Measurements from ENCODE around the gene SAMD4A.

DNA sequence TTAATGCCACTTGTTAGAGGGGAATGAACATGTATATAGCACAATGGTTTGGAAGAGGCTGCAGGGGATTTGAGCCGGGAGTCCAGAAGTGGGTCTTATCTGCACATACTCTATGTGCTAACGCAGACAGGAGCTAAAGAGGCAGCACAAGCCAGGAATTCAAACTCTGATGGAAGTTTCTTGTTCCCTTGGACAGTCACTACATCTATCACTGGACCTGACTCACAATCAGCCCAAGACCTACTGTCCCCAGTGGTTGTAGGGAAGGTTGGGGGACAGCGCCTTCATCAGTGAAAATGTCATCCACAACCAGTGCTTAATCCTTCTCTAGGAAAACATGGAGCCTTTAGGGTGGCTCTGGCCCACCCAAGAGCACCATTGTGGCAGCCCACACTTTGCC is 227.9 kb downstream of the SAMD4A start:
- TF ChIP-seq CTCF (IDR thresholded peaks at IDR 0.05) (no peak), POLR2A (IDR thresholded peaks at IDR 0.05) (no peak)
